Colonic mucosa (tissue), 4 donors: ENCODE measurements around the gene CACTIN. TPM values are rescaled to one million over a fixed set of nuclear protein-coding genes. Genes with fewer than 3 reads are reported as not detected.

Source experiments
- DNase-seq: peaks from one replicate; pipeline ENCODE4 v3.0.0-alpha.2; 2020
- H3K27ac ChIP-seq: fragments of 200-600 bp; one replicate; pipeline ENCODE4 v1.8.0; 2021
- H3K27me3 ChIP-seq: fragments of 200-600 bp; one replicate; pipeline ENCODE4 v1.8.0; 2021
- H3K36me3 ChIP-seq: fragments of 200-600 bp; one replicate; pipeline ENCODE4 v1.8.0; 2021
- H3K4me1 ChIP-seq: fragments of 200-600 bp; one replicate; pipeline ENCODE4 v1.8.0; 2021; ENCODE audit warnings: mild to moderate bottlenecking
- H3K4me3 ChIP-seq: fragments of 200-600 bp; one replicate; pipeline ENCODE4 v1.8.0; 2021
- H3K9ac ChIP-seq, 2 donors: one replicate each; pipeline ENCODE4 v1.7.0; 2013; ENCODE audit warnings: control low read depth in 2 of 2, low read depth in 2 of 2, low read length in 2 of 2
- H3K9me3 ChIP-seq: fragments of 200-600 bp; one replicate; pipeline ENCODE4 v1.8.0; 2021
- CTCF ChIP-seq: fragments of 200-600 bp; IDR thresholded peaks from one replicate; pipeline ENCODE4 v1.8.0; 2022; ENCODE audit warnings: antibody characterized with exemption, mild to moderate bottlenecking
- intact Hi-C: fragments of 100-400 bp; cut with DNase I; formaldehyde crosslinking; loops from one replicate; pipeline ENCODE4 v1.14.1; 2022
- total RNA-seq, 2 donors: library from RNA; stranded (reverse); fragmentation: NEBNext Ultra II Directional in 1 of 2; extraction: Animal tissue kit (Norgen Biotek cat#: 25700) in 1 of 2; gene quantifications; one replicate each; pipeline ENCODE4 v1.2.1, GENCODE V29; 2021
- donor health status: healthy.
- donor health status: DM: no; HTN: no; CAD: no.
- donor health status: DM: no; HTN: no; CAD: no.

Gene CACTIN
- total RNA-seq, 2 donors from 2014 or later, result 12.0 to 35.1 TPM

- DNase-seq, result no peak
- Histone ChIP-seq H3K4me1 (no peaks in the 10 kb centered on the region), H3K36me3 (no peaks in the 10 kb centered on the region), H3K27me3 (no peaks in the 10 kb centered on the region), H3K4me3 (no peak overlapping the region), H3K9ac (no peak overlapping the region), H3K9me3 (no peaks in the 10 kb centered on the region), H3K27ac (no peak overlapping the region)
- no peak for TF ChIP-seq CTCF
- intact Hi-C loops, result no loop called here
Observed at GRCh38 chr19:3563709-3564524, 62.7 kb downstream of the CACTIN start.

Other genes with a start within 250 kb of the CACTIN start
- 10 to 100 TPM; 16.1 to 59.0 TPM for gene SMIM24, start 146.3 kb downstream of the CACTIN start, total RNA-seq
- 1 to 10 TPM; 4.3 to 6.2 TPM for gene SMIM44, start 143.3 kb downstream of the CACTIN start, total RNA-seq
- 10 to 100 TPM in 1 of 2 donors, 1 to 10 TPM in 1; 9.5 to 24.4 TPM for gene DOHH, start 126.1 kb downstream of the CACTIN start, total RNA-seq
- 10 to 100 TPM; 45.8 to 62.5 TPM for gene FZR1, start 120.5 kb downstream of the CACTIN start, total RNA-seq
- gene TEKTIP1, start 87.6 kb downstream of the CACTIN start, total RNA-seq, result 1 to 10 TPM; 1.5 to 4.7 TPM
- 10 to 100 TPM; 28.4 to 54.3 TPM for gene MFSD12, start 69.2 kb downstream of the CACTIN start, total RNA-seq
- 100 to 1,000 TPM in 1 of 2 donors, 10 to 100 TPM in 1; 87.9 to 118 TPM for gene HMG20B, start 53.8 kb downstream of the CACTIN start, total RNA-seq
- 1 to 10 TPM in 1 of 2 donors, under 1 TPM in 1; 0.40 to 1.1 TPM for gene GIPC3, start 41.3 kb downstream of the CACTIN start, total RNA-seq
- gene TBXA2R, start 19.9 kb downstream of the CACTIN start, total RNA-seq, result 1 to 10 TPM; 1.5 to 1.7 TPM
- 10 to 100 TPM; 22.8 to 31.2 TPM for gene PIP5K1C, start 73.7 kb upstream of the CACTIN start, total RNA-seq
- 100 to 1,000 TPM; 268 to 296 TPM for gene TJP3, start 81.6 kb upstream of the CACTIN start, total RNA-seq
- gene APBA3, start 134.9 kb upstream of the CACTIN start, total RNA-seq, result 10 to 100 TPM; 21.0 to 29.3 TPM
- 10 to 100 TPM; 73.7 to 86.9 TPM for gene MRPL54, start 135.9 kb upstream of the CACTIN start, total RNA-seq
- gene RAX2, start 145.4 kb upstream of the CACTIN start, total RNA-seq, result not detected
- gene MATK, start 159.6 kb upstream of the CACTIN start, total RNA-seq, result 1 to 10 TPM in 1 of 2 donors, under 1 TPM in 1; 0.66 to 1.2 TPM
- not detected for gene ZFR2, start 242.2 kb upstream of the CACTIN start, total RNA-seq